ENCODE results near the gene STARD6. TPM values are rescaled to one million over a fixed set of nuclear protein-coding genes. Genes with fewer than 3 reads are reported as not detected.
A peak's percentile ranks its signal among the peaks of the same experiment; 100 is the strongest.

STARD6 gene
- total and polyA plus RNA-seq, 2 donors from 2014 or later, result 0.19 TPM; not detected in 1

DNA sequence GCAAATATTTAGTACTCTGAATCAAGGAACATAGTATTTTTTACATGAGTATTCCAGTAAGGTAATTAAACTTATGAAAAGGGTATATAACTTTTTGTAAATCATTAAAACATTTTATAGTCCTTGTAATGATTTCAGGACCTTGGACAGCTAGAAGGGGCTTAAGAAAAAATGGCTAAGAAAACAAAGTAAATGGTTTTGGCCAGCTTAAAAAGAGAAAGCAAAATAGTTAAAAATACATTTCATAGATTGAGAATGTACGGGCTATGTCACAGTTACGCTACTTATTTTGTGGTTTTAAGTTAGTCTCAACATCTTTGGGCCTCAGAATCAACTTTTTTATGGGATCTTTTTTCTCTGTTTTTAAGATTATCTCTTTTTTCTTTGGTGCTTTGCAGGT is 61.6 kb downstream of the STARD6 start:
- Histone ChIP-seq H3K9ac (ENCODE audit: low read length in 3 of 3) (no peak overlapping the region), H3K36me3 (ENCODE audit: control insufficient read depth in 2 of 3, insufficient read depth in 3 of 3, low read length in 3 of 3) (peaks cover 4 to 13% (median 7%) of the 10 kb centered on the region in 3 donors), H3K9me3 (ENCODE audit: control insufficient read depth in 2 of 3, insufficient read depth in 1 of 3, low read length in 3 of 3) (peaks cover 0 to 5% (median 0%) of the 10 kb centered on the region in 3 donors), H3K4me3 (ENCODE audit: low read length in 3 of 3) (no peak overlapping the region), H3K4me1 (ENCODE audit: control insufficient read depth in 2 of 3, insufficient read depth in 2 of 3, low read depth in 1 of 3, low read length in 3 of 3) (no peaks in the 10 kb centered on the region), H3K27ac (ENCODE audit: low read depth in 2 of 2, low read length in 2 of 2) (no peak overlapping the region), H3K27me3 (ENCODE audit: control insufficient read depth, insufficient read depth, low read length) (no peaks in the 10 kb centered on the region)
- peak in 2 of 5 donors; percentile 35 to 56 for DNase-seq
- TF ChIP-seq, protein P1, sequence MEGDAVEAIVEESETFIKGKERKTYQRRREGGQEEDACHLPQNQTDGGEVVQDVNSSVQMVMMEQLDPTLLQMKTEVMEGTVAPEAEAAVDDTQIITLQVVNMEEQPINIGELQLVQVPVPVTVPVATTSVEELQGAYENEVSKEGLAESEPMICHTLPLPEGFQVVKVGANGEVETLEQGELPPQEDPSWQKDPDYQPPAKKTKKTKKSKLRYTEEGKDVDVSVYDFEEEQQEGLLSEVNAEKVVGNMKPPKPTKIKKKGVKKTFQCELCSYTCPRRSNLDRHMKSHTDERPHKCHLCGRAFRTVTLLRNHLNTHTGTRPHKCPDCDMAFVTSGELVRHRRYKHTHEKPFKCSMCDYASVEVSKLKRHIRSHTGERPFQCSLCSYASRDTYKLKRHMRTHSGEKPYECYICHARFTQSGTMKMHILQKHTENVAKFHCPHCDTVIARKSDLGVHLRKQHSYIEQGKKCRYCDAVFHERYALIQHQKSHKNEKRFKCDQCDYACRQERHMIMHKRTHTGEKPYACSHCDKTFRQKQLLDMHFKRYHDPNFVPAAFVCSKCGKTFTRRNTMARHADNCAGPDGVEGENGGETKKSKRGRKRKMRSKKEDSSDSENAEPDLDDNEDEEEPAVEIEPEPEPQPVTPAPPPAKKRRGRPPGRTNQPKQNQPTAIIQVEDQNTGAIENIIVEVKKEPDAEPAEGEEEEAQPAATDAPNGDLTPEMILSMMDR (IDR thresholded peaks at IDR 0.05; ENCODE audit: borderline replicate concordance, extremely low read depth, insufficient read depth), result no peak
- FAIRE-seq, result no peak
- intact Hi-C loops (cut with DNase I), result no loop called here

DNA sequence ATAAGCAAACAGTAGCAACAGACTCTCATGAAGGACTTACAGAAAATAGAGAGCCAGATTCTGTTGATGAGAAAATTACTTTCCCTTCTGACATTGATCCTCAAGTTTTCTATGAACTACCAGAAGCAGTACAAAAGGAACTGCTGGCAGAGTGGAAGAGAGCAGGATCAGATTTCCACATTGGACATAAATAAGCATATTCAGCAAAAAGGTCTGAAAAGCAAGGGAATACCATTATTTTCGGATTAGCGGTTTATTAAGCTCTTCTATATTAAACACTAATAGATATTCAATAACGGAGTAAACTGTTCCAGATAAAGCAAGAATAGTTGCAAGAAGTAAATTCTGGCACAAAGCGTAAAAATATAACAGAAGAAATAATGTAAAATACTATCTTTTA is 63.4 kb downstream of the STARD6 start:
- TF ChIP-seq, protein P1 (IDR thresholded peaks at IDR 0.05; ENCODE audit: borderline replicate concordance, extremely low read depth, insufficient read depth), result no peak
- no peaks in the 10 kb centered on the region for H3K4me1 ChIP-seq (ENCODE audit: control insufficient read depth in 2 of 3, insufficient read depth in 2 of 3, low read depth in 1 of 3, low read length in 3 of 3)
- FAIRE-seq (no peak), DNase-seq (no peak)
- H3K9me3 ChIP-seq (ENCODE audit: control insufficient read depth in 2 of 3, insufficient read depth in 1 of 3, low read length in 3 of 3), result no peaks in the 10 kb centered on the region
- H3K27ac ChIP-seq (ENCODE audit: low read depth in 2 of 2, low read length in 2 of 2), result no peak overlapping the region
- H3K4me3 ChIP-seq (ENCODE audit: low read length in 3 of 3), result no peak overlapping the region
- H3K27me3 ChIP-seq (ENCODE audit: control insufficient read depth, insufficient read depth, low read length), result no peaks in the 10 kb centered on the region
- H3K9ac ChIP-seq (ENCODE audit: low read length in 3 of 3), result no peak overlapping the region
- intact Hi-C loops (cut with DNase I), result no loop called here
- H3K36me3 ChIP-seq (ENCODE audit: control insufficient read depth in 2 of 3, insufficient read depth in 3 of 3, low read length in 3 of 3), result peaks cover 5 to 13% (median 7%) of the 10 kb centered on the region in 3 donors

DNA sequence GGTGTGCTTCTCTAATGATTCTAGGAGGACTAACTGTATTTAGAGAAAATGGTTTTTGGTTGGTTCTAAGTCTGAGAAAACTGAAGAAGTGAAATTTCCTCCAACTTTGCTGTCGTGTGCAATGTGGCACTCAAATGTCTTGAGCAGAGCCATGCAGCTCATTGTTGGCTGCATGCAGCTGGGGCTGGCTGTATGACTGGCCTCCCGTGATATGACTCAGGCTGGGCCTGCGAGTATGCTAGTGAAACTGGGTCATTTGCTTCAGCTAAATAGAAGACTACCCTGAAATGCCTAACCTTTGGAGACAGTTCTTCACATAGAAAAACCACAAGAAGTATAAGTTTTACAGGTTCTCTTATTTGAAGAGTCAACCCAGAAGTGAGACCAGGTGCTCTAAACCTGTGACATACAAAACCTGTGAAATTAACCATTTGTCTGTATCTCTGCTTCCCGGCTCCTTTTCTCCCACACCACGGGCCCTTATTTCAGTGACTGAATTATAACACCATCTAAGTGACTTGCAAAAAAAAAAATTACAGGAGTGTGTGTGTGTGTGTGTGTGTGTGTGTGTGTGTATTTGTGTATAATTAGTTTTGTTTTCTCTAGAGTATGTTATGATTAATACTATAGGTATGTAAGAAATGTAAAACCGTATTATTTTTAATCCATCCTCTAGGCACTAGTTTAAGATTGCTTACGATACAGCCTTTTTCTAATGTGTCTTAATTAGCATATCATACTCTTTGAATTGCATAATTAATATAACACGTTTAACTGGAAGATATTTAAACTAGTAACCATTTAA is 72.5 kb downstream of the STARD6 start:
- Histone ChIP-seq H3K4me3 (ENCODE audit: low read length in 3 of 3) (no peak overlapping the region), H3K9me3 (ENCODE audit: control insufficient read depth in 2 of 3, insufficient read depth in 1 of 3, low read length in 3 of 3) (peaks cover 0 to 2% (median 0%) of the 10 kb centered on the region in 3 donors), H3K9ac (ENCODE audit: low read length in 3 of 3) (no peak overlapping the region), H3K27me3 (ENCODE audit: control insufficient read depth, insufficient read depth, low read length) (no peaks in the 10 kb centered on the region), H3K4me1 (ENCODE audit: control insufficient read depth in 2 of 3, insufficient read depth in 2 of 3, low read depth in 1 of 3, low read length in 3 of 3) (peaks cover 0 to 3% (median 0%) of the 10 kb centered on the region in 3 donors), H3K27ac (ENCODE audit: low read depth in 2 of 2, low read length in 2 of 2) (no peak overlapping the region), H3K36me3 (ENCODE audit: control insufficient read depth in 2 of 3, insufficient read depth in 3 of 3, low read length in 3 of 3) (peaks cover 3 to 17% (median 9%) of the 10 kb centered on the region in 3 donors)
- TF ChIP-seq, protein P1 (IDR thresholded peaks at IDR 0.05; ENCODE audit: borderline replicate concordance, extremely low read depth, insufficient read depth), result no peak
- peak in 1 of 5 donors; percentile 78 for DNase-seq
- no peak for FAIRE-seq
- intact Hi-C loops (cut with DNase I), result no loop called here

Data from kidney (tissue), 14 donors.